Endothelial cell (in vitro differentiated cells): ENCODE results near the gene STX4. TPM values are rescaled to one million over a fixed set of nuclear protein-coding genes. Genes with fewer than 3 reads are reported as not detected.
A peak's percentile ranks its signal among the peaks of the same experiment; 100 is the strongest.

ENCODE experiments used
- DNase-seq: peaks from one replicate; pipeline ENCODE4 v3.0.0; 2021; ENCODE audit warnings: low spot score
- H3K27ac Mint-ChIP-seq: one replicate; pipeline ENCODE4 v1.8.0; 2021; ENCODE audit warnings: mixed read lengths, inconsistent platforms; ENCODE audit not compliant: unreplicated experiment
- H3K27me3 Mint-ChIP-seq: one replicate; pipeline ENCODE4 v1.8.0; 2021; ENCODE audit warnings: mild to moderate bottlenecking, moderate library complexity, mixed read lengths, inconsistent platforms; ENCODE audit not compliant: unreplicated experiment
- H3K36me3 Mint-ChIP-seq: one replicate; pipeline ENCODE4 v1.8.0; 2021; ENCODE audit warnings: mild to moderate bottlenecking, low read depth, mixed read lengths, inconsistent platforms; ENCODE audit not compliant: unreplicated experiment
- H3K4me1 Mint-ChIP-seq: one replicate; pipeline ENCODE4 v1.8.0; 2021; ENCODE audit warnings: mild to moderate bottlenecking, mixed read lengths, inconsistent platforms; ENCODE audit not compliant: unreplicated experiment
- H3K4me3 Mint-ChIP-seq: one replicate; pipeline ENCODE4 v1.8.0; 2021; ENCODE audit warnings: mild to moderate bottlenecking, mixed read lengths, inconsistent platforms; ENCODE audit not compliant: unreplicated experiment
- H3K9me3 Mint-ChIP-seq: one replicate; pipeline ENCODE4 v1.8.0; 2021; ENCODE audit warnings: mixed read lengths, inconsistent platforms; ENCODE audit not compliant: unreplicated experiment
- CTCF ChIP-seq: fragments of 200-600 bp; sonication (generic); IDR thresholded peaks from one replicate; pipeline ENCODE4 v1.5.0; 2021; ENCODE audit warnings: antibody characterized with exemption; ENCODE audit not compliant: unreplicated experiment
- long read RNA-seq: library from polyadenylated mRNA; unstranded; transcript quantifications from one replicate; pipeline ENCODE4 v2.0.0, GENCODE V29; 2020; ENCODE audit not compliant: unreplicated experiment
- total RNA-seq: library from RNA; stranded (reverse); fragmentation: NEBNext Ultra II Directional; extraction: Animal tissue kit (Norgen Biotek cat#: 25700); gene quantifications from one replicate; pipeline ENCODE4 v1.2.1, GENCODE V29; 2021; ENCODE audit not compliant: unreplicated experiment

The STX4 gene
- 74.2 TPM for total RNA-seq
- long read RNA-seq, transcript STX4-201 (11 exons, 1,481 nt), result major isoform, 6 of 12 reads
- long read RNA-seq, partial matches to known transcripts, result 3 of 12 reads
- long read RNA-seq, other reads (novel, unspliced or antisense), result 3 of 12 reads

GRCh38 chr16:31032736-31033708 lies at the start of gene STX4:
TSS of gene STX4 (plus strand) at chr16:31033558. CDS start at chr16:31033806, 248 bp downstream.
- Mint-ChIP-seq H3K36me3 (peaks cover 13% of the 10 kb centered on the region), H3K4me1 (peaks cover 24% of the 10 kb centered on the region), H3K27ac (peak within 1 kb of the TSS; percentile 84), H3K9me3 (no peaks in the 10 kb centered on the region), H3K4me3 (peak within 1 kb of the TSS; percentile 95), H3K27me3 (peaks cover 6% of the 10 kb centered on the region)
- no peak for TF ChIP-seq CTCF
- peak; percentile 95 for DNase-seq

GRCh38 chr16:30983898-30984610 lies 49.3 kb upstream of the STX4 start:
- Mint-ChIP-seq H3K27me3 (peaks cover 23% of the 10 kb centered on the region), H3K9me3 (no peaks in the 10 kb centered on the region), H3K27ac (no peak overlapping the region), H3K36me3 (peaks cover 15% of the 10 kb centered on the region), H3K4me1 (no peaks in the 10 kb centered on the region), H3K4me3 (no peak overlapping the region)
- no peak for TF ChIP-seq CTCF
- DNase-seq, result no peak

- H3K9me3 Mint-ChIP-seq, result no peaks in the 10 kb centered on the region
- no peak within 1 kb of the TSS for H3K27ac Mint-ChIP-seq
- peak; percentile 97 for DNase-seq
- H3K27me3 Mint-ChIP-seq, result peaks cover 23% of the 10 kb centered on the region
- H3K36me3 Mint-ChIP-seq, result peaks cover 15% of the 10 kb centered on the region
- TF ChIP-seq CTCF, result peak; percentile 98
- H3K4me3 Mint-ChIP-seq, result no peak within 1 kb of the TSS
- H3K4me1 Mint-ChIP-seq, result no peaks in the 10 kb centered on the region
These were observed 48.5 kb upstream of the STX4 start, which contains the start of gene HSD3B7 for GRCh38 chr16:30984669-30985400. TSS of gene HSD3B7 (plus strand) at chr16:30985207. CDS start at chr16:30985659, 452 bp downstream.

GRCh38 chr16:30985401-30986128 lies 47.8 kb upstream of the STX4 start:
- no peak for DNase-seq
- Mint-ChIP-seq H3K4me1 (no peaks in the 10 kb centered on the region), H3K36me3 (peaks cover 15% of the 10 kb centered on the region), H3K27ac (no peak overlapping the region), H3K9me3 (no peaks in the 10 kb centered on the region), H3K4me3 (no peak overlapping the region), H3K27me3 (peaks cover 19% of the 10 kb centered on the region)
- no peak for TF ChIP-seq CTCF
